HUES64 (cell line): ENCODE measurements around the gene PLEKHA6.
"Not testable (repeated sequence)": the region's sequence is repeated elsewhere in the genome, so short reads cannot be mapped to it uniquely, and the experiment has no call there.

Experiments
- H3K27ac ChIP-seq: 2 replicates; pipeline ENCODE4 v1.7.0; 2013; ENCODE audit warnings: low read depth, low read length, inconsistent platforms
- H3K27me3 ChIP-seq: 2 replicates; pipeline ENCODE4 v1.6.1; 2013; ENCODE audit warnings: mild to moderate bottlenecking, low read length; ENCODE audit not compliant: insufficient read depth
- H3K36me3 ChIP-seq: 2 replicates; pipeline ENCODE4 v1.6.1; 2013; ENCODE audit warnings: mild to moderate bottlenecking, low read length; ENCODE audit not compliant: insufficient read depth
- H3K4me1 ChIP-seq: 2 replicates; pipeline ENCODE4 v1.6.1; 2013; ENCODE audit warnings: mild to moderate bottlenecking, low read length, moderate library complexity; ENCODE audit not compliant: insufficient read depth
- H3K4me3 ChIP-seq: 2 replicates; pipeline ENCODE4 v1.5.1; 2013; ENCODE audit warnings: mild to moderate bottlenecking, low read length, moderate library complexity
- H3K9ac ChIP-seq: 2 replicates; pipeline ENCODE4 v1.6.1; 2013; ENCODE audit warnings: mild to moderate bottlenecking, low read depth, low read length
- H3K9me3 ChIP-seq: 2 replicates; pipeline ENCODE4 v1.6.1; 2013; ENCODE audit warnings: low read depth, low read length; ENCODE audit not compliant: insufficient read depth
- WGBS: fragments of 150-250, 120-280 bp; methylation state at CpG from one replicate; pipeline ENCODE4 v1.1.7; 2013; ENCODE audit warnings: missing lambda C conversion rate; 5-methylcytosine and 5-hydroxymethylcytosine counted together

PLEKHA6 gene

GRCh38 chr1:204241914-204242313, 117.8 kb downstream of the PLEKHA6 start:
- H3K9ac ChIP-seq, result no peak overlapping the region
- no peaks in the 10 kb centered on the region for H3K9me3 ChIP-seq
- no peak overlapping the region for H3K27ac ChIP-seq
- WGBS, result 90% methylated on average over 5 of the region's 5 CpGs
- no peaks in the 10 kb centered on the region for H3K4me1 ChIP-seq
- no peaks in the 10 kb centered on the region for H3K36me3 ChIP-seq
- no peak overlapping the region for H3K4me3 ChIP-seq
- H3K27me3 ChIP-seq, result no peaks in the 10 kb centered on the region

- WGBS, result 62% methylated on average over 2 of the region's 2 CpGs
- Histone ChIP-seq H3K4me3 (no peak overlapping the region), H3K4me1 (no peaks in the 10 kb centered on the region), H3K9ac (no peak overlapping the region), H3K27me3 (no peaks in the 10 kb centered on the region), H3K27ac (no peak overlapping the region), H3K9me3 (no peaks in the 10 kb centered on the region), H3K36me3 (no peaks in the 10 kb centered on the region)
Observed at GRCh38 chr1:204241050-204241449, 118.7 kb downstream of the PLEKHA6 start.

- no peak overlapping the region for H3K9ac ChIP-seq
- no peaks in the 10 kb centered on the region for H3K4me1 ChIP-seq
- no peak overlapping the region for H3K4me3 ChIP-seq
- WGBS, result 92% methylated on average over 1 of the region's 1 CpG
- no peaks in the 10 kb centered on the region for H3K36me3 ChIP-seq
- H3K9me3 ChIP-seq, result no peaks in the 10 kb centered on the region
- no peaks in the 10 kb centered on the region for H3K27me3 ChIP-seq
- H3K27ac ChIP-seq, result no peak overlapping the region
Observed at GRCh38 chr1:204240233-204240632, 119.5 kb downstream of the PLEKHA6 start.

GRCh38 chr1:204239401-204239800, 120.3 kb downstream of the PLEKHA6 start:
- H3K4me3 ChIP-seq, H3K27me3 ChIP-seq, H3K9me3 ChIP-seq, H3K36me3 ChIP-seq, H3K9ac ChIP-seq, H3K27ac ChIP-seq, H3K4me1 ChIP-seq: not testable (repeated sequence)
- WGBS, result 78% methylated on average over 3 of the region's 3 CpGs

- not testable (repeated sequence) for H3K4me3 ChIP-seq, H3K27ac ChIP-seq, H3K27me3 ChIP-seq, H3K4me1 ChIP-seq, H3K36me3 ChIP-seq, H3K9me3 ChIP-seq, H3K9ac ChIP-seq
- WGBS, result 90% methylated on average over 2 of the region's 2 CpGs
Observed at GRCh38 chr1:204238520-204238919, 121.2 kb downstream of the PLEKHA6 start.

GRCh38 chr1:204237515-204237914, 122.2 kb downstream of the PLEKHA6 start:
- H3K4me1 ChIP-seq, H3K36me3 ChIP-seq, H3K27ac ChIP-seq, H3K9ac ChIP-seq, H3K4me3 ChIP-seq, H3K27me3 ChIP-seq, H3K9me3 ChIP-seq: not testable (repeated sequence)
- 88% methylated on average over 1 of the region's 1 CpG for WGBS

- H3K9ac ChIP-seq, result no peak overlapping the region
- H3K27me3 ChIP-seq, result no peaks in the 10 kb centered on the region
- no peak overlapping the region for H3K4me3 ChIP-seq
- H3K9me3 ChIP-seq, result no peaks in the 10 kb centered on the region
- H3K27ac ChIP-seq, result no peak overlapping the region
- no peaks in the 10 kb centered on the region for H3K36me3 ChIP-seq
- no peaks in the 10 kb centered on the region for H3K4me1 ChIP-seq
Observed at GRCh38 chr1:204232526-204232925, 127.2 kb downstream of the PLEKHA6 start.

GRCh38 chr1:204230211-204230610, 129.5 kb downstream of the PLEKHA6 start:
- no peak overlapping the region for H3K4me3 ChIP-seq
- no peaks in the 10 kb centered on the region for H3K27me3 ChIP-seq
- H3K27ac ChIP-seq, result no peak overlapping the region
- H3K4me1 ChIP-seq, result no peaks in the 10 kb centered on the region
- no peak overlapping the region for H3K9ac ChIP-seq
- H3K9me3 ChIP-seq, result no peaks in the 10 kb centered on the region
- 94% methylated on average over 14 of the region's 14 CpGs for WGBS
- H3K36me3 ChIP-seq, result no peaks in the 10 kb centered on the region

GRCh38 chr1:204228896-204229295, 130.8 kb downstream of the PLEKHA6 start:
- no peak overlapping the region for H3K27ac ChIP-seq
- no peak overlapping the region for H3K9ac ChIP-seq
- no peaks in the 10 kb centered on the region for H3K4me1 ChIP-seq
- 95% methylated on average over 13 of the region's 13 CpGs for WGBS
- H3K36me3 ChIP-seq, result no peaks in the 10 kb centered on the region
- no peaks in the 10 kb centered on the region for H3K9me3 ChIP-seq
- no peak overlapping the region for H3K4me3 ChIP-seq
- no peaks in the 10 kb centered on the region for H3K27me3 ChIP-seq

GRCh38 chr1:204227996-204228785, 131.5 kb downstream of the PLEKHA6 start:
- H3K9me3 ChIP-seq, result no peaks in the 10 kb centered on the region
- no peaks in the 10 kb centered on the region for H3K36me3 ChIP-seq
- no peak overlapping the region for H3K27ac ChIP-seq
- no peak overlapping the region for H3K9ac ChIP-seq
- WGBS, result 90% methylated on average over 20 of the region's 20 CpGs
- no peaks in the 10 kb centered on the region for H3K27me3 ChIP-seq
- H3K4me3 ChIP-seq, result no peak overlapping the region
- H3K4me1 ChIP-seq, result no peaks in the 10 kb centered on the region

- Histone ChIP-seq H3K9ac (no peak overlapping the region), H3K36me3 (no peaks in the 10 kb centered on the region), H3K4me1 (no peaks in the 10 kb centered on the region), H3K9me3 (no peaks in the 10 kb centered on the region), H3K4me3 (no peak overlapping the region), H3K27me3 (no peaks in the 10 kb centered on the region), H3K27ac (no peak overlapping the region)
- 85% methylated on average over 2 of the region's 2 CpGs for whole genome bisulfite sequencing
Observed at GRCh38 chr1:204227351-204227750, 132.4 kb downstream of the PLEKHA6 start.
